ENCODE data around the gene HMX1.

Gene HMX1

GRCh38 chr4:8868321-8869001 lies 3.2 kb downstream of the HMX1 start:
- DNase-seq (ENCODE audit: low spot score), result no peak

DNA sequence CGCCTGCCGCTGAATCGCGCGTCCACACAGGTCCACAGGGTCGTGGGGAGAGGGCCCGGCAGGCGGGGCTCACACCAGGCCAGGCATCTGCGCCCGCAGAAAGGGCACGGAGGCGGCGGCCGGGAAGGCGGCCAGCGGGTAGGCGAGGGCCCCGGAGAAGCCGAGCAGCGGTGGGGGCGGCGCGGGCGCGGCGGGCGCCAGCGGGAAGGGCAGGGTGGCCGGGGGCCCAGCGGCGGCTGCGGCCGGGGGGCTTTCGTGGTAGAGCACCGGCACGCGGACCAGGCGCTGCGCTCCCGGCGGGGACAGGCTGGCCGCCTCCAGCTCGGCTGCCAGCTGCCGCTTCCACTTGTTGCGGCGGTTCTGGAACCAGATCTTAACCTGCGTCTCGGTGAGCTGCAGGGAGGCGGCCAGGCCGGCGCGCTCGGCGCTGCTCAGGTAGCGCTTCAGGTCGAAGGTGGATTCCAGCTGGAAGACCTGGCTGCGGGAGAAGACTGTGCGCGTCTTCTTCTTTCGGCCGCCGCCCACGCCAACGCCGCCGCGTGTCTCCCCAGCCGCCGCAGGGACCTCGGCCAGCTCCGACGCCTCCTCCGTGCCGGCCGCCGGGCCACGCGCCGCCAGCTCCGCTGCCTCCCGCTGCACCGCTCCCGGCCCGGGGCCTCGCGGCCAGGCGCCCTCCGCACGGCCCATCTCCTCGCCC lies 3.9 kb downstream of the HMX1 start:
- no peak for DNase-seq (ENCODE audit: low spot score)

- no peak for DNase-seq (ENCODE audit: low spot score)
These were observed 4.6 kb downstream of the HMX1 start for GRCh38 chr4:8866828-8867623.

DNA sequence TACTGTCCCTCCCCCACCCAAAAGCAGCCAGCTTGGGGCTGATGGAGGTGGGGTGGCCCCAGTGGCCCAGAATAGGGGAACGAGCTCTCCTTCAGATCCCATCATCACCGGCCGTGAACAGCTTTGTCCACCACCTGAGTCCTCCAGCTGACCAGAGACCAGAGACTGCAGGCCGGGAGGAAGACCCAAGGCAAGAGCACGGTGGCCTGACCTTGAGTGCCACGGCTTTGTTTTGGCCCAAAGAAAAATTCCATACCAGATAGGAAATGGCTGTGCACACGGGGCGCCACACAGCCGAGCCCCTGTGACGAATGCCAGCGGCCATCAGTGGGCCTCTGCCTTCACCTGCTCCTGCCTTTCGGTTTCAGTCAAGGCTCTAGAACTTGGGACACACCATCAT lies 5.2 kb downstream of the HMX1 start:
- no peak for DNase-seq (ENCODE audit: low spot score)

- no peak for DNase-seq (ENCODE audit: low spot score)
These were observed 5.8 kb downstream of the HMX1 start for GRCh38 chr4:8865681-8866310.

GRCh38 chr4:8864912-8865680 lies 6.5 kb downstream of the HMX1 start:
- DNase-seq (ENCODE audit: low spot score), result no peak

GRCh38 chr4:8863686-8864682 lies 7.7 kb downstream of the HMX1 start:
- DNase-seq (ENCODE audit: low spot score), result no peak

- no peak for DNase-seq (ENCODE audit: low spot score)
These were observed 8.6 kb downstream of the HMX1 start for GRCh38 chr4:8862800-8863685.

- no peak for DNase-seq (ENCODE audit: low spot score)
These were observed 9.3 kb downstream of the HMX1 start for GRCh38 chr4:8862334-8862733.

- DNase-seq (ENCODE audit: low spot score), result no peak
These were observed 9.9 kb downstream of the HMX1 start for GRCh38 chr4:8861576-8862295.

DNA sequence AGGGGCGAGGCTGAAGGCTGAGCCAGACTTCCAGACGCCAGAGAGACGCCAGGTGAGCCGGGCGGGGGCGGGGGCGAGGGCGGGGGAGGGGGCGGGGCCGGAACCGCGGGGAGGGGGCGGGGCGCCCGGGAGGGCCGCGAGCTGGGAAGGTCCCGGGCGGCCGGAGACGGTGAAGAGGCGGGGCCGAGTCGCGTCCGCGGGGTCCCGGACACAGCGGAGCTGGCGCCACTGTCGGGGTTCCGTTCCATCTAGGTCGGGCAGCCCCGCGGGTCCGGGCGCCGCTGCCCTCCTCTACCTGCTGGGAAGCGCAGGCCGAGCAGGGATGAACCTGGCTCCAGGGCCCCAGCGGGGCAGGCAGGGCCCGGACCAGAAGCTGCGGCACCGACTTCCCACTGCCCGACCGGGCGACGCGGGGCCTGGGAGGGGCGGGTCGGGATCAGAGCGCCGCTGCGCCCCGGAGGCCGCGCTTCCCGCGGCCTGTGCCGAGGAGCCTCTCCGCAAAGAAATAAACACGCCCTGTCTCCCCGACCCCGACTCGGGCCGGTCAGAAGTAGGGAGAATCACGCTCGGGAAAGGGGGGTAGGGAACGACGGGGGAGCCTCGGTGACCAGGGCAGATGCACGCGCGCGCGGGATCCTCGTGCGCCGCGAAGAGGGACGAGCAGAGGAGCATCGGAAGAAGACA lies 10.6 kb downstream of the HMX1 start:
- DNase-seq (ENCODE audit: low spot score), result no peak

GRCh38 chr4:8860096-8860891 lies 11.3 kb downstream of the HMX1 start:
- DNase-seq (ENCODE audit: low spot score), result no peak

DNA sequence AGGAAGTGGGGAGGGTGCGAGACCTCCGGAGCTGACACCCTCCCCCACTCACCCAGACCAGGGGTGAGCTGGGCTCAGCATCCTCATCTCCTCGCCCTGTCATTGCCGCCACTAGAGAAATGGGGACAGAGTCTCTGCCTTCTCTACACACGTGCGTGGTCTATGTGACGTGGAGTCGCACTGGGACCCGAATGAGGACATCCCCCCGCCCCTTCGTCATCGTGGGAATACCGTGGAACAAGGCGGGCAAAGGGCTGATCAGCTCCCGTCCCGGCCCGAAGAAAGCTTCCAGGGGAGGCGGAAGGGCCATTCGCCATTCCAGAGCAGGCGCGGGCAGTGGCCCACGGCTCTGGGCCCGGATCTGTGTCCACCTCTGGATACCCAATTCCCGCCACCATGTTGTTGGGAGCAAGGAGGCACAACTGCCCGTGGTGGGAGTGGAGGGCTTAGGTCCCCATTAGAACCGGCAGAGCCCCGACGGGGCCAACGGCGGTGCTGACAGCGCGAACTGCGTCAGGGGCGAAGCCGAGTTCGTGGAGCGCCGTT lies 12.0 kb downstream of the HMX1 start:
- DNase-seq (ENCODE audit: low spot score), result no peak

- DNase-seq (ENCODE audit: low spot score), result no peak
These were observed 12.9 kb downstream of the HMX1 start for GRCh38 chr4:8858701-8859210.

DNA sequence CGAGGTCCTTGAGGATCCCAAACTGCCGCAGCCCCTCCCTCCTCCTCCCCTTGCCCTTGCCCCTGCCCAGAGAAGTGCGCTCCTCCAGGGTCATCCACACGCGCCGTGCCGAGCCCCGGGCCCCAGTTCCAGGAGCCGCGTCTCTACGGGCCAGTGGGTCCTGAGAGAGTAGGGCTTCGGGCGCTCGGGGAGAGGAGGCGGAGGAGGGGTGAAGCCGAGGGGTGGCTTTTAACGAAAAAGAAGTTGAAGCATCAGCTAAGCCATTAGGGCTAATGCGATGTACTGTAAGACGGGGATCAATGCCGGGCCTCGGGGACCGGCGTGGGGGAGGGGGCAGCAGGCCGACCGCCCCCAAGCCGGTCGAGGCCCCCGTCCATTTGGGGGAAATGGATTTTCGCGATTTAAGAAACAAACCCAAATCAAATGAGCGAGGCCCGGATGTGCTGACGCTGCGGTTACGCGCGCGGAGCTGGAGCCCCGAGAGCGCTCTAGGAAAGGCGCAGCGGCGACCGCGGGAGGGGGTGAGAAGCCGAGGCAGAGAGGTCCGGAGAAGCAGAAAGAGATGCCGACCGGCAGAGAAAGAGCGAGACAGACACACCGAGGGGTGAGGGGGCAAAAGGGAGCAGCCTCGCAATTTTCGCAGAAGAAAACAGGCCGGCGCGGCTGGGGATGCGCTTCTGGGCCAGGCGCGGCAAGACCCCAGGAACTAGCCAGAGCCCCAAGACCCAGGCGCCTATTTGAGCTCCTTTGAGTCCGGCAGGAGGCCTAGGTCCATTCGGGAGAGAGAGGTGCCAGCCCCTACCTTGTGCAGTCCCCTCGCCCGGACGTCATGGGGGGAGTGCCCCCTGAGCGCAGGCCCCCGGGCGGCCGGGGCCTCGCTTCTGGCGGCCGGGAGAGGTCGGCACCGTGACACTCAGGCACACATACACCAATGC lies 13.6 kb downstream of the HMX1 start:
- DNase-seq (ENCODE audit: low spot score), result no peak

Data from CD4-positive, alpha-beta T cell treated with Interleukin-15 for 4 hours (primary cell).